ENCODE measurements around the gene SPC24.

DNA sequence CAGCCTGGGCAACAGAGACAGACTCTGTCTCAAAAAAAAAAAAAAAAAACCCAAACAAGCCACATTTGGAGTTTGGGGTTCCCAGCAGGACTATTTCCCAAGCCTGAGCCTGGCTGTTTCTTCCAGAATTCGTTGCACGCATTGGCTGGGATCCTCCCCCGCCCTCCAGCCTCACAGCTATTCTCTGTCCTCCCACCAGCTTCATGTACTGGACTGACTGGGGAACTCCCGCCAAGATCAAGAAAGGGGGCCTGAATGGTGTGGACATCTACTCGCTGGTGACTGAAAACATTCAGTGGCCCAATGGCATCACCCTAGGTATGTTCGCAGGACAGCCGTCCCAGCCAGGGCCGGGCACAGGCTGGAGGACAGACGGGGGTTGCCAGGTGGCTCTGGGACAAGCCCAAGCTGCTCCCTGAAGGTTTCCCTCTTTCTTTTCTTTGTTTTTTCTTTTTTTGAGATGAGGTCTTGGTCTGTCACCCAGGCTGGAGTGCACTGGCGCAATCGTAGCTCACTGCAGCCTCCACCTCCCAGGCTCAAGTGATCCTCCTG is 39.6 kb downstream of the SPC24 start:
- TF ChIP-seq POLR2AphosphoS5 (IDR thresholded peaks at IDR 0.05; ENCODE audit: borderline replicate concordance, low read depth, low read length): no peak
- TF ChIP-seq FOXP2 (optimal IDR thresholded peaks at IDR 0.05; ENCODE audit: control extremely low read depth, extremely low read length, insufficient read depth): no peak

Data from SK-N-MC (cell line).